OCI-LY7 (cell line): ENCODE results near the gene GLO1.

Experiments
- CTCF ChIP-seq: fragments of 200-600 bp; sonication (generic); conservative IDR thresholded peaks from 2 replicates; pipeline ENCODE4 v1.5.1; 2014; ENCODE audit warnings: mild to moderate bottlenecking, antibody characterized with exemption, low read length, moderate library complexity, mixed read lengths
- EZH2phosphoT487 ChIP-seq: fragments of 200-600 bp; sonication (generic); IDR thresholded peaks from 2 replicates; pipeline ENCODE4 v1.6.1; 2018; ENCODE audit warnings: low read depth, borderline replicate concordance, mild to moderate bottlenecking, mixed run types, antibody characterized with exemption, low read length, moderate library complexity, mixed read lengths

GRCh38 chr6:38658418-38659167 is 44.4 kb downstream of the GLO1 start:
- TF ChIP-seq CTCF = no peak
- TF ChIP-seq EZH2phosphoT487 = no peak
